Muscle layer of duodenum (tissue), 2 donors: Measurements from ENCODE around the gene IL11RA.

Experiments
- H3K27ac ChIP-seq: one replicate; pipeline ENCODE4 v1.7.0; 2013; ENCODE audit warnings: mild to moderate bottlenecking, low read length
- H3K27me3 ChIP-seq: one replicate; pipeline ENCODE4 v1.7.0; 2013; ENCODE audit warnings: low read depth, mild to moderate bottlenecking, control low read depth, low read length
- H3K36me3 ChIP-seq, 2 donors: one replicate each; pipeline ENCODE4 v1.7.0; 2013; ENCODE audit warnings: low read length in 2 of 2, control low read depth in 1 of 2, mild to moderate bottlenecking in 1 of 2; ENCODE audit not compliant: insufficient read depth in 2 of 2, control insufficient read depth in 1 of 2
- H3K4me1 ChIP-seq, 2 donors: one replicate each; pipeline ENCODE4 v1.7.0; 2013; ENCODE audit warnings: low read length in 2 of 2, mild to moderate bottlenecking in 2 of 2, control low read depth in 1 of 2, moderate library complexity in 1 of 2; ENCODE audit not compliant: insufficient read depth in 2 of 2, control insufficient read depth in 1 of 2
- H3K4me3 ChIP-seq, 2 donors: one replicate each; pipeline ENCODE4 v1.7.0; 2013; ENCODE audit warnings: low read length in 2 of 2, low read depth in 1 of 2, mild to moderate bottlenecking in 1 of 2
- H3K9me3 ChIP-seq, 2 donors: one replicate each; pipeline ENCODE4 v1.7.0; 2013; ENCODE audit warnings: low read length in 2 of 2, control low read depth in 1 of 2, mild to moderate bottlenecking in 1 of 2; ENCODE audit not compliant: control insufficient read depth in 1 of 2
- donor health status: healthy.

IL11RA gene

GRCh38 chr9:34659592-34660253, 7.7 kb downstream of the IL11RA start:
- Histone ChIP-seq H3K4me1 (peaks cover 5 to 13% of the 10 kb centered on the region in 2 donors), H3K36me3 (peaks cover 7 to 34% of the 10 kb centered on the region in 2 donors), H3K4me3 (no peak overlapping the region), H3K27me3 (no peaks in the 10 kb centered on the region), H3K27ac (no peak overlapping the region), H3K9me3 (no peaks in the 10 kb centered on the region)

GRCh38 chr9:34662526-34663302, 10.7 kb downstream of the IL11RA start, which contains the start of gene CCL27:
Gene CCL27 (minus strand): TSS chr9:34662657. CDS start chr9:34662633, 24 bp downstream.
- Histone ChIP-seq H3K27me3 (no peaks in the 10 kb centered on the region), H3K9me3 (no peaks in the 10 kb centered on the region), H3K4me1 (peaks cover 5 to 8% of the 10 kb centered on the region in 2 donors), H3K36me3 (peaks cover 7 to 34% of the 10 kb centered on the region in 2 donors), H3K4me3 (no peak within 1 kb of the TSS), H3K27ac (no peak within 1 kb of the TSS)

- Histone ChIP-seq H3K27me3 (no peaks in the 10 kb centered on the region), H3K9me3 (no peaks in the 10 kb centered on the region), H3K27ac (no peak overlapping the region), H3K36me3 (peaks cover 7 to 34% of the 10 kb centered on the region in 2 donors), H3K4me1 (peaks cover 5 to 8% of the 10 kb centered on the region in 2 donors), H3K4me3 (no peak overlapping the region)
These were observed 11.3 kb downstream of the IL11RA start for GRCh38 chr9:34663303-34663605.

GRCh38 chr9:34664281-34665066, 12.5 kb downstream of the IL11RA start:
- peaks cover 7 to 32% of the 10 kb centered on the region in 2 donors for H3K36me3 ChIP-seq
- peak overlapping the region; percentile 85 for H3K27ac ChIP-seq
- H3K4me3 ChIP-seq = peak overlapping the region; percentile 56 to 76

GRCh38 chr9:34665067-34665380, 13.0 kb downstream of the IL11RA start:
- H3K9me3 ChIP-seq = no peaks in the 10 kb centered on the region
- H3K4me1 ChIP-seq = peaks cover 5 to 8% of the 10 kb centered on the region in 2 donors
- peak overlapping the region; percentile 56 to 76 for H3K4me3 ChIP-seq
- H3K27ac ChIP-seq = peak overlapping the region; percentile 85
- H3K27me3 ChIP-seq = no peaks in the 10 kb centered on the region
- H3K36me3 ChIP-seq = peaks cover 4 to 27% of the 10 kb centered on the region in 2 donors

More at GRCh38 chr9:34664281-34665066, 12.5 kb downstream of the IL11RA start:
- no peaks in the 10 kb centered on the region for H3K9me3 ChIP-seq
- peaks cover 5 to 8% of the 10 kb centered on the region in 2 donors for H3K4me1 ChIP-seq
- no peaks in the 10 kb centered on the region for H3K27me3 ChIP-seq

GRCh38 chr9:34665381-34666250, 13.6 kb downstream of the IL11RA start:
- Histone ChIP-seq H3K9me3 (no peaks in the 10 kb centered on the region), H3K4me1 (peaks cover 5 to 8% of the 10 kb centered on the region in 2 donors), H3K36me3 (peaks cover under 1 to 21% of the 10 kb centered on the region in 2 donors), H3K4me3 (peak overlapping the region; percentile 76 to 85), H3K27me3 (no peaks in the 10 kb centered on the region), H3K27ac (peak overlapping the region; percentile 96)

GRCh38 chr9:34669809-34670562, 18.0 kb downstream of the IL11RA start:
- Histone ChIP-seq H3K27me3 (no peaks in the 10 kb centered on the region), H3K36me3 (no peaks in the 10 kb centered on the region), H3K4me3 (no peak overlapping the region), H3K27ac (no peak overlapping the region), H3K9me3 (no peaks in the 10 kb centered on the region), H3K4me1 (peaks cover 0 to under 1% of the 10 kb centered on the region in 2 donors)

GRCh38 chr9:34671307-34671706, 19.3 kb downstream of the IL11RA start:
- H3K36me3 ChIP-seq = no peaks in the 10 kb centered on the region
- H3K4me3 ChIP-seq = no peak overlapping the region
- H3K9me3 ChIP-seq = no peaks in the 10 kb centered on the region
- no peak overlapping the region for H3K27ac ChIP-seq
- no peaks in the 10 kb centered on the region for H3K4me1 ChIP-seq
- no peaks in the 10 kb centered on the region for H3K27me3 ChIP-seq

- Histone ChIP-seq H3K36me3 (no peaks in the 10 kb centered on the region), H3K27ac (no peak overlapping the region), H3K27me3 (no peaks in the 10 kb centered on the region), H3K4me1 (no peaks in the 10 kb centered on the region), H3K9me3 (no peaks in the 10 kb centered on the region), H3K4me3 (no peak overlapping the region)
These were observed 22.5 kb downstream of the IL11RA start for GRCh38 chr9:34674440-34674839.

GRCh38 chr9:34675048-34675714, 23.2 kb downstream of the IL11RA start:
- no peak overlapping the region for H3K27ac ChIP-seq
- H3K4me1 ChIP-seq = no peaks in the 10 kb centered on the region
- no peaks in the 10 kb centered on the region for H3K9me3 ChIP-seq
- H3K27me3 ChIP-seq = no peaks in the 10 kb centered on the region
- no peaks in the 10 kb centered on the region for H3K36me3 ChIP-seq
- no peak overlapping the region for H3K4me3 ChIP-seq
